Thymus (tissue), 11 donors: Measurements from ENCODE around the gene EMCN. TPM values are rescaled to one million over a fixed set of nuclear protein-coding genes. Genes with fewer than 3 reads are reported as not detected.
A peak's percentile ranks its signal among the peaks of the same experiment; 100 is the strongest.
"Not testable (repeated sequence)": the region's sequence is repeated elsewhere in the genome, so short reads cannot be mapped to it uniquely, and the experiment has no call there.

Experiments
- DNase-seq, 9 donors: peaks; one replicate each; pipeline ENCODE4 v3.0.0-alpha.2; 2013; ENCODE audit warnings: low spot score in 9 of 9, low read depth in 6 of 9, missing footprints in 1 of 9
- H3K27ac ChIP-seq, 2 donors: one replicate each; pipeline ENCODE4 v1.5.1; 2013; ENCODE audit warnings: control low read depth in 1 of 2, low read depth in 1 of 2, low read length in 1 of 2, mild to moderate bottlenecking in 1 of 2, moderate library complexity in 1 of 2
- H3K27me3 ChIP-seq, 2 donors: one replicate each; pipeline ENCODE4 v1.5.1; 2013; ENCODE audit warnings: low read length in 1 of 2; ENCODE audit not compliant: control insufficient read depth in 2 of 2, insufficient read depth in 1 of 2
- H3K36me3 ChIP-seq, 2 donors: one replicate each; pipeline ENCODE4 v1.5.1; 2013; ENCODE audit warnings: low read length in 1 of 2, mild to moderate bottlenecking in 1 of 2, moderate library complexity in 1 of 2; ENCODE audit not compliant: control insufficient read depth in 2 of 2, insufficient read depth in 2 of 2
- H3K4me1 ChIP-seq, 2 donors: one replicate each; pipeline ENCODE4 v1.5.1; 2013; ENCODE audit warnings: low read length in 2 of 2; ENCODE audit not compliant: control insufficient read depth in 2 of 2, insufficient read depth in 2 of 2
- H3K4me3 ChIP-seq, 2 donors: one replicate each; pipeline ENCODE4 v1.5.1; 2013; ENCODE audit warnings: low read length in 2 of 2, control low read depth in 1 of 2, mild to moderate bottlenecking in 1 of 2
- H3K9me3 ChIP-seq, 2 donors: one replicate each; pipeline ENCODE4 v1.5.1; 2013; ENCODE audit warnings: low read length in 1 of 2, mild to moderate bottlenecking in 1 of 2; ENCODE audit not compliant: control insufficient read depth in 2 of 2, insufficient read depth in 1 of 2
- WGBS: extraction: QIAGEN DNeasy Blood & Tissue Kit; methylation state at CpG from one replicate; pipeline ENCODE4 v1.1.7; 2013; 5-methylcytosine and 5-hydroxymethylcytosine counted together
- polyA plus RNA-seq: library from polyadenylated mRNA; stranded (reverse); fragments of 200-250 nt; gene quantifications from one replicate; pipeline ENCODE4 v1.2.3, GENCODE V29; 2013
- total RNA-seq: library from RNA; stranded (reverse); fragments of 120-200 nt; gene quantifications from one replicate; pipeline ENCODE4 v1.2.4, GENCODE V29; 2013
- donor health status: healthy.

Gene EMCN
- total and polyA plus RNA-seq, 2 donors: 6.0 to 7.9 TPM

DNA sequence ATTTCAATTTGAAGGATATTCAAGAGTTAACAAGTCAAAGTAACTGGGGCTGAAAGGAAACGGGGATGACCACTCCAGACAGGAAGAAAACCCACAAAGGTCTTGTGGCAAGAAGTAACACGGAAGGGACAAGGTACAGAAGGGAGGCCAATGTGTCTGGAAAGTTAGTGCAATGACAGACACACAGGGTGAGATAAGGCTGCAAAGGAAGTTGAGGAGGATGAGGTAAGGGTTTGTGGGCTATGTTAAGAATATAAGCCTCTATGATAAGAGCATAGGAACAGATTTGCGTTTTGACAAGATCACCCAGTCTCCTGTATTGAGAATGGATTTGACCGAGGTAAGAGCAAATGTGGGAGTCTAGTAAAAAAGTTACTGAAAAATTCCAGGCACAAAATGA is 21.9 kb upstream of the EMCN start:
- no peaks in the 10 kb centered on the region for H3K9me3 ChIP-seq
- no peak overlapping the region for H3K4me3 ChIP-seq
- H3K36me3 ChIP-seq: no peaks in the 10 kb centered on the region
- peak in 6 of 9 donors; percentile 9 to 58 (median 22) for DNase-seq
- H3K27me3 ChIP-seq: no peaks in the 10 kb centered on the region
- peaks cover 0 to 3% of the 10 kb centered on the region in 2 donors for H3K4me1 ChIP-seq
- 5% methylated on average over 4 of the region's 4 CpGs for WGBS
- no peak overlapping the region for H3K27ac ChIP-seq

GRCh38 chr4:100533741-100534140 is 15.9 kb upstream of the EMCN start:
- Histone ChIP-seq H3K9me3 (no peaks in the 10 kb centered on the region), H3K4me1 (no peaks in the 10 kb centered on the region), H3K36me3 (no peaks in the 10 kb centered on the region), H3K27ac (no peak overlapping the region), H3K4me3 (no peak overlapping the region), H3K27me3 (no peaks in the 10 kb centered on the region)
- no peak for DNase-seq
- WGBS: 93% methylated on average over 1 of the region's 1 CpG

DNA sequence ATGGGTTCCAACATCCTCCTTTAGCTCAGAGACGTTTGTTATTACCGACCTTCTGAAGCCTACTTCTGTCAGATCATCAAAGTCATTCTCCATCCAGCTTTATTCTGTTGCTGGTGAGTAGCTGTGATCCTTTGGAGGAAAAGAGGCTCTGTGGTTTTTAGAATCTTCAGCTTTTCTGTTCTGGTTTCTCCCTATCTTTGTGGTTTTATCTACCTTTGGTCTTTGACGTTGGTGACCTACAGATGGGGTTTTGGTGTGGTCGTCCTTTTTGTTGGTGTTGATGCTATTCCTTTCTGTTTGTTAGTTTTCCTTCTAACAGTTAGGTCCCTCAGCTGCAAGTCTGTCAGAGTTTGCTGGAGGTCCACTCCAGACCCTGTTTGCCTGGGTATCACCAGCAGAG is 12.3 kb upstream of the EMCN start:
- not testable (repeated sequence) for H3K27me3 ChIP-seq, H3K27ac ChIP-seq, H3K4me1 ChIP-seq, H3K36me3 ChIP-seq, H3K4me3 ChIP-seq, H3K9me3 ChIP-seq
- DNase-seq: peak in 1 of 9 donors; percentile 23
- WGBS: 7% methylated on average over 4 of the region's 4 CpGs

DNA sequence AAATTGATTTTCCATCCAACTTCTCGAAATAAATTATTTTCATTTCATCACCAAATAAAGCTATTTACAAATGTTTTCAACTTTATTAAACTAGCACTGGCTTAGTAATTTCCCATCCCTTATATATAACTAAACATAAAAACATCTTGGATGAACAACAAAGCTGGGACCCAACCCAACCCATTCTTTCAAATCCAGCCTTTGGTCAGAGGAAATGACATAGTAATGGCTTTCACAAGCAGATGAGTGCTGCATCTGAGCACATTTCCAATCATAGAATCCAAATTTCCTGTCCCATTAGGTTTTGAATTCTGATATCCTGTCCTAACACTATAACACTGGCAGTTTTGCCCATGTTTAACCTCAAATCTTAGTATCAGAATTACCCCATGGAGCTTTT is 7.9 kb upstream of the EMCN start:
- DNase-seq: no peak
- H3K9me3 ChIP-seq: no peaks in the 10 kb centered on the region
- H3K27me3 ChIP-seq: no peaks in the 10 kb centered on the region
- no peaks in the 10 kb centered on the region for H3K36me3 ChIP-seq
- H3K4me3 ChIP-seq: no peak overlapping the region
- H3K4me1 ChIP-seq: no peaks in the 10 kb centered on the region
- H3K27ac ChIP-seq: no peak overlapping the region
- WGBS: 97% methylated on average over 1 of the region's 1 CpG

GRCh38 chr4:100519205-100519604 is 1.4 kb upstream of the EMCN start:
- H3K27me3 ChIP-seq: no peaks in the 10 kb centered on the region
- H3K4me3 ChIP-seq: no peak overlapping the region
- H3K36me3 ChIP-seq: no peaks in the 10 kb centered on the region
- no peak overlapping the region for H3K27ac ChIP-seq
- 48% methylated on average over 2 of the region's 2 CpGs for WGBS
- H3K9me3 ChIP-seq: no peaks in the 10 kb centered on the region
- H3K4me1 ChIP-seq: no peaks in the 10 kb centered on the region
- DNase-seq: no peak

- Histone ChIP-seq H3K9me3 (no peaks in the 10 kb centered on the region), H3K27me3 (no peaks in the 10 kb centered on the region), H3K36me3 (no peaks in the 10 kb centered on the region), H3K27ac (no peak overlapping the region), H3K4me3 (no peak overlapping the region), H3K4me1 (no peaks in the 10 kb centered on the region)
- 52% methylated on average over 7 of the region's 7 CpGs for WGBS
- DNase-seq: no peak
Observed at GRCh38 chr4:100516225-100516624, 1.6 kb downstream of the EMCN start.

- Histone ChIP-seq H3K9me3 (no peaks in the 10 kb centered on the region), H3K4me3 (no peak overlapping the region), H3K36me3 (no peaks in the 10 kb centered on the region), H3K27ac (no peak overlapping the region), H3K4me1 (no peaks in the 10 kb centered on the region), H3K27me3 (no peaks in the 10 kb centered on the region)
- WGBS: 83% methylated on average over 5 of the region's 5 CpGs
- no peak for DNase-seq
Observed at GRCh38 chr4:100511896-100512295, 5.9 kb downstream of the EMCN start.

GRCh38 chr4:100510551-100510950 is 7.3 kb downstream of the EMCN start:
- Histone ChIP-seq H3K4me1 (no peaks in the 10 kb centered on the region), H3K9me3 (no peaks in the 10 kb centered on the region), H3K36me3 (no peaks in the 10 kb centered on the region), H3K27me3 (no peaks in the 10 kb centered on the region), H3K27ac (no peak overlapping the region), H3K4me3 (no peak overlapping the region)
- DNase-seq: no peak
- 91% methylated on average over 2 of the region's 2 CpGs for WGBS

DNA sequence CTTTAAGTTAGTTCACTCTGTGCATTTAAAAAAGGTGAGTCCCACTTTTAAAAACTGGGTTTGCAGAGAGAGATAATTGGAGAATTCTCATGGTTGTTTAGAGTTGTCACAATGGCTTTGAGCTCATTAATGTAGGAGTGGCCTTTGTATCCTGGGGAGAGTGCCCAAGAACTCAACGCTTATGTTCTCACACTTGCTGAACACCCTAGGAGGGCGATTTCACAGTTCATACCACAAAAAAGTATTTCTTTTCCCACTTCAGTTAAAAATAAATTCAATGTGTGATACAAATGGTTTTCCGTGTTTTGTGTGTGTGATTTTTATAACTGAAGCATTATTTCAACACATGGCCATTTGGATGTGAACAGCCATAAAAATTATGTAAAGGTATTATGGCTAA is 8.4 kb downstream of the EMCN start:
- WGBS: 95% methylated on average over 3 of the region's 3 CpGs
- no peaks in the 10 kb centered on the region for H3K4me1 ChIP-seq
- no peaks in the 10 kb centered on the region for H3K9me3 ChIP-seq
- no peaks in the 10 kb centered on the region for H3K27me3 ChIP-seq
- no peaks in the 10 kb centered on the region for H3K36me3 ChIP-seq
- no peak overlapping the region for H3K4me3 ChIP-seq
- no peak for DNase-seq
- no peak overlapping the region for H3K27ac ChIP-seq

DNA sequence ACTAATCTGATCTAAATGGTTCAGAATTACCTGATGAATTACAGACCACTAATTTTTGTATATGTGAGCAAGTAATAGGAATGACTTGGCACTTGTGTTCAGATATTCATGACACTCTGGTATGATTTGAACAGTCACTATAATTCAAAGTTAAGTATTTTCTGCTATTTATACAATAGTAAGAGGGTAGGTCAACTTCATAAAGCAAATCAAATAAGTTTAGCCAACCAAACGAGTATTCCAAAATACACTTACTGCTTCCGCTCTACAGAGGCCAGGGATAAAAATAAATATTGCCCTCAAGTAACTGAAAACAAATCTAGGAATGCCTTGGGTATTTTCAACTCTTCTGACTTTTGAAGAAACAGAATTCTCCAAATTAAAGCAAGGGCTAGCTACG is 9.1 kb downstream of the EMCN start:
- no peaks in the 10 kb centered on the region for H3K4me1 ChIP-seq
- 61% methylated on average over 3 of the region's 3 CpGs for WGBS
- H3K27me3 ChIP-seq: no peaks in the 10 kb centered on the region
- H3K27ac ChIP-seq: no peak overlapping the region
- H3K36me3 ChIP-seq: no peaks in the 10 kb centered on the region
- DNase-seq: no peak
- no peak overlapping the region for H3K4me3 ChIP-seq
- H3K9me3 ChIP-seq: no peaks in the 10 kb centered on the region
